Activated T-cell treated with anti-CD3 and anti-CD28 coated beads for 4 hours (primary cell): Measurements from ENCODE around the gene RPRML.
"Not testable (repeated sequence)": the region's sequence is repeated elsewhere in the genome, so short reads cannot be mapped to it uniquely, and the experiment has no call there.

Experiments
- DNase-seq: peaks from one replicate; pipeline ENCODE4 v3.0.0-alpha.2; 2020

RPRML gene

DNA sequence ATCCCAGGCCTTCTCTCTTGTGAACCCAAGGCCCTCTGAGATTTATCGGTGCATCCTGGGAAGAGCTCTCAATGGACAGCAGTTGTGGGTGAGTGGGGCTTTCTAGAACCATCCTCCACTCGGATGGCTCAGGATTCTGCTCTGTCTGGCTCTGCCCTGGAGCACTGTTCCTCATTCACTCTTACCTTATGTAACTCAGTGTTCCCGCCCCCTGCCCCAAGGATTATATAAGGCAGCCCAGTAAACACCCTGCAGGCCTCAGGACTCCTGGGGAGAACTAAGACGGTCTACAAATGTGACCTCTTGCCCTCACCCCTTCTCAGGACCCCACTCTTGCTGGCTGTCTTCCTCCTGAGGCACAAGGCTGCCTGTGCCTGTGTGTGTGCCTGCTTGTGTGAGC lies 3.8 kb downstream of the RPRML start:
- DNase-seq: no peak

DNA sequence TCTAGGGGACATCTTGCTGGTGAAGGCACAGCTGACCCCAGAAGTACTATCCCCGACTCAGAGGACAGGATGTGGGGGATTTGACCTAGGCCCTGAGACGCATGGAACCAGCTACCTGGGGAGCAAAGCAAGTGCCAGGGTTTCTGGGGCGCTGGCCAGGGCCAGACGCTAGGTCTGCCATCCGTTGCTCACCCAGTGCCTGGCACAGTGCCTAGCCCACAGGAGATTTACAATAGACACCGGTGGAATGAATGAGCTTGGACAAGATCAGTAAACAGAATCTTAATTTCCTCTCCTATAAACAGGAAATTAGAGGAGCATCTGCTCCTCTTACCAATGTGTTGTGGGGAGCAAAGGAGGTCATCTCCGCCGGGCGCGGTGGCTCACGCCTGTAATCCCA lies 5.0 kb downstream of the RPRML start:
- DNase-seq: no peak

- DNase-seq: no peak
These were observed 6.7 kb downstream of the RPRML start for GRCh38 chr17:46972346-46972745.

GRCh38 chr17:46971647-46972300 lies 7.3 kb downstream of the RPRML start:
- no peak for DNase-seq

DNA sequence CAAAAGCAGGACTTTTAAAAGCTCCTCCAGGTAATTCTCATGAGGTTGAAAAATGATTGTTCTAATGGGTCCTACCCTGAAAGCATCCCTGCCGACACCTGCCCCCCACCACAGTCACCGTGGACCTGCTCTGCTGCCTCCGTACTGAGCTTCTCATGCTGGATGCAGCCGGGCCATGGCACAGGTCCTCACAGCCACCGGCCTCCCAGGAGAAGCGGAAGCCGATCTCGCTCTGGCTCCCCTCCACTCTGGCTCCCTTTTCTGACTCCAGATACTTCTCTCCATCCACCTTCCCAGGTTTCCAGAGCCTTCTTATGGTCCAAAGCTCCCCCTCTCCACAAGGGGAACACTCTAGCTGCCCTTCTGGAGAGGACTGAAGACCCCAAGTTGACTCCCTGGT lies 10.2 kb downstream of the RPRML start:
- no peak for DNase-seq

DNA sequence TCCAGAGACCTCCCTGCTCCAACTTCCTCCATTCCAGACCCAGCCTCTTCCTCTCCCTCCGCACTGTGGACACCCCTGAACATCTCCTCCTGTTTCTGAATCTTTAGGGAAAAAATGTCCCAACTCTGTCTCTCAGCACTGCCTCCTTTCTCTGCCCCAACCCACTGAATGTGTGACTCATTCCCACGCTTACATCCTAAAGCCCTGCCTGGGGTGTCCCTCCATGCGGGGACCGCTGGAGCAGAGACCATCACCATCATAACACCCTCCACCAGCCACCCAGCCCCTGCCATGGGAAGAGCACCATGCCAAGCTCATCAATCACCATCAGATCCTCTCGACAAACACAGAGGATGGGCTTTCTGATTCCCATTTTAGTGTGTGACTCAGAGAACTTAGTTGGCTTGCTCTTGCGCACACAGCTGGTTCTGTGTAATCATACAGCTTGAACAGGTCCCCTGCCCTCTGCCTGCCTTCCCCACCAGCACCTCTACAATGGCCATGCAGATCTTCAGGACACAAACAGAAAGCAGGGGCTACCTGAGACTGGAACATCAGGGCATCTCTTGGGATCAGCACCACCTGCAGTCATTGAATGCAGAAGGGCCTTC lies 10.7 kb downstream of the RPRML start:
- no peak for DNase-seq

- no peak for DNase-seq
These were observed 14.5 kb downstream of the RPRML start for GRCh38 chr17:46964315-46965265.

DNA sequence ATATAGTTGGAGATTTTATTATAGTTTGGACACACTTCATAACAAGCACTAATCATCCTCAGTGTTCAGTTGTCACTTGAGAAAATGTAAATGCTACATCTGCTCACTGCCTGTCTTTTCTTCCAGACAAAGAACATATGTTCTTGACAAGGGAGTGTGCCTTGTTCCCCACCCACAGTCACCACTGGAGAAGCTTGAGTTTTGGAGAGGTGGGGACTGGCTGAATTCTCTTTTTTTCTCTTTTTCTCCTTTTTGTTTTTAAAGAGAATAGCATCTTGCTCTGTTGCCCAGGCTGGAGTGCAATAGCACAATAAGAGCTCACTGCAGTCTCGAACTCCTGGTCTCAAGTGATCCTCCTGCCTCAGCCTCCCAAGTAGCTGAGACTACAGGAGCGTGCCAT lies 15.5 kb downstream of the RPRML start:
- DNase-seq: no peak

- no peak for DNase-seq
These were observed 16.7 kb downstream of the RPRML start for GRCh38 chr17:46962374-46962790.

DNA sequence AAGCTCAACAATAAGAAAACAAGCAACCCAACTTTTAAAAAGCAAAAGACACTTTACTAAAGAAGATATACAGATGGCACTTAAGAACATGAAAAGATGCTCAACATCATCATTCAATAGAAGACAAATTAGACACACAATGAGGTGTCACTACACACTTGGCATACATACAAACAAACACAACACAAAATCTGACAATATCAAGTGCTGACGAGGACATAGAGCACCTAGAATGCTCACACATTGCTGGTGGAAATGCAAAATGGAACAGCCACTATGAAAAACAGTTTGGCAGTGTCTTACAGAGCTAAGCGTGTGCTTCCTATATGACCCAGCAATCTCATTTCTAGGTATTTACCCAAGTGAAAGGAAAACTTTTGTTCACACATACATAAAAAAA lies 18.9 kb downstream of the RPRML start:
- DNase-seq: no peak

DNA sequence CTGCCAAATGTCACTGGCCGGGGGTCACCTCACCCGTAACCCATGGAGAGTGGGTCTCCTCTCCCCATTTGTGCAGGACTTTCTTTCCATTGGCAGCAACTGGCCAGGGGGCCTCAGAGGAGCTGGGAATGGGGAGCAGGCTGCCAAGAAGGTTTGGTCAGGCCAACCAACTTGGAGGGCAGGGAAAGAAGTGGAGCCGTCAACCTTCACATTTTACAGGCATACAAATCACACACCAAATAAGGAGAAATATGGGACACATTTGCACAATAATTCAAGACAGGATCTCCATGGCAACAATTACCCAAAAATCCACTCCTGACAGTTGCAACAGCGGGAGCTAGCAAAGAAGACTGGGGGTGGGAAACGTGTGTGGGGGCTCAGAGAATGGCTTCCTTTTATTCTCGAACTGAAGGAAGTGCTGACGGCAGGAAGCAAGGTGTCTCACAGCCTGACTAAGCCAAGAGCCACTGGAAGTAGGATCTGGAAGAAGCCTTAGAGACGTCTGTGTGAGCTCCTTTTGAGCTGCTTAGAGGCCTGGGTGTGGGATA lies 20.9 kb downstream of the RPRML start:
- DNase-seq: no peak

- not testable (repeated sequence) for DNase-seq
These were observed 25.9 kb downstream of the RPRML start for GRCh38 chr17:46953191-46953590.

DNA sequence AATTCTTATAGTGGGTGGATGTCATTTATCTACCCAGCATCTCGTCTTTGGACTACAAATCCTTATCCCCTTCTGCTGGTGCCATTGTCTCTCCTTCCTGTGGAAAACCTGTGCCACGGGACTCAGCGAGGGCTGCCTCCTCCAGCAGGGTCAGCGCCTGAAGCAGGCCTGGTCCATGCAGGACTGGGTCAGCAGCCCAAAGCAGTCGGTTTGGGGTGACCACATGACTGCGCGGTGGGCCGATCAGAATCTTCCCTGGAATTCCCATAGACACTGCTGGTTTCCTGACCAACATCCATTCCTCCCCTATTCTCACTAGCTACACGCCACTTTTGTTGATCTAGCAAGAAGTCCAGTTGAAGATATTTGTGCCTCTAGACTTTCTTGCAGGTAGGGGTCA lies 26.9 kb downstream of the RPRML start:
- no peak for DNase-seq

DNA sequence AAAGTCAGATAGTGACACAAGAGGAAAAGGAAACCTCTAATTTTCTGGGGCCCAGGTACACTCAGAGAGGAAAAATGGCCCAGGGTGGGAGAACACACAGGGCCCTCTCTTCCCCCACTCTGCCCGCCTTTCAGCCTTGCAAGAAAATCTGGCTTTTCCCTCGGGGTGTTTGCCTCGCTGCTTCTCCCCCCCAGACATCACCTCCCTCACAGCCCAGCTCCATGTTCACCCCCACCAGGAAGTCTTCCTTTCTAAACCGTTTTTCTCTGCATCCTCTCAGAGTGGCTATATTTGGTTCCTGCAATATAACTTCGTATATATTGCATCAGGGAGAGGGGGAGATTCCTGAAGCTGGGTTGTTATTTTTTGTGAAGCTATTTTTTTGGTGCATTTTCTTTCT lies 27.3 kb downstream of the RPRML start:
- no peak for DNase-seq

GRCh38 chr17:46950997-46951621 lies 27.9 kb downstream of the RPRML start:
- DNase-seq: no peak

GRCh38 chr17:46950342-46950996 lies 28.6 kb downstream of the RPRML start:
- no peak for DNase-seq

- no peak for DNase-seq
These were observed 29.5 kb downstream of the RPRML start for GRCh38 chr17:46949291-46950174.

GRCh38 chr17:46948544-46948943 lies 30.5 kb downstream of the RPRML start:
- no peak for DNase-seq

DNA sequence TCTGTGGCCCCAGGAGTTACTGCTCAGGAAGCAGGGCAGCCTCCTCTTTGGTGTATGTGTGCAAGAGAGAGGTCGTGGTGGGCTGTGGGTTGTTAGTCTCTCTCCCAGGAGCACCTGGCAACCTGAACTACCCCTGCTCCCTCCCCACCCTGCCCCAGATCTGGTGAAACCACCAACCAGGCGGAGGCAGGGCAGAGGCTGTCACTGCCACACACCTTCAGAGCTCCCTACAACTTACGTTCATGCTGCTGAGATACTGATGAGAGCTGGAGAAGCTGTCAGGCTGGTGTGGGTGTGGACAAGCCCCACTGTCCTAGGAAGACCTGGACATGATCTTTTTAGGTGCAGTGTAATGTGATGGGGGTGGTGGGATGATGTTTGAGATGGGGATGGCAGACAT lies 31.8 kb downstream of the RPRML start:
- no peak for DNase-seq

DNA sequence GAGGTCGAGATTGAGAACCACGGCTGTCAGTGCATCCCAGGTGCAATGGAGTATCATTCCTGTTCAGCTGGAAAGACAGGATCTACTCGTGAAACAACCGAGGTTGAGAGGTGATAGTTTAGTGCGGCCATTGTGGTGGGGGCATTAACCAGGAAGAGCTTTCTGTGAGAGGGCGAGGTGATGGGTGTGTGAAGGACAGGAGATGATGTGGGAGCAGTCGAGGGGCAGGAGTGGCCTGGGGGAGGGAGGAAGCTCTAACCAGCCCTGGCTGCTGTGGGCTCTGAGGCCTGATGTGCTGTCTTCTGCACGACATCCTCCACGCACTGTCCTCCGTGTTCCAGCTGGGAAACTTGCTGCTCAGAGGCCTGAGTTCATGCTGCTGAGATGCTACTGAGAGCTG lies 34.1 kb downstream of the RPRML start:
- DNase-seq: no peak
